ENCODE results near the gene PTGES3.

The PTGES3 gene

DNA sequence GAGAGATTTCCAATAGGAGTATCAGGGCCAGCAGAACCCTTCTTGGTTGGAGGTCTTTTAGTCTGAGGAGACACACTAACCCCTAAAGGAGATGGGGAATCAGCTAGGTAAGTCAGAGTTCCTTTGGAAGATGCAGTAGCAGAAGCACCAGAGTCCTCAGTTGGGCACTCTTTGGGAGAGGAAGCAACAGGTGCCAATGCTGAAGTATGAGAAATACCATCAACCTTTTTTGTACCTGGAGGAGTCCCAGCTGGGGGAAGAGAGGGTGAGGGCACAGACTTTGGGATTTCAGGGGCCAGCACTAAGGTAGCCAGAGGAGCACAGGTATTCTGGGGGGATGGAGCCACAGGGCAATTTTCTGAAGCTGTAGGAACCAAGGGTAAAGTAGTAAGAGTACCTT is 31.0 kb upstream of the PTGES3 start:
- in situ Hi-C loops (cut with MboI; ENCODE audit: low sequenced_read_pairs, unreplicated experiment): no loop called here
- TF ChIP-seq, protein P1, sequence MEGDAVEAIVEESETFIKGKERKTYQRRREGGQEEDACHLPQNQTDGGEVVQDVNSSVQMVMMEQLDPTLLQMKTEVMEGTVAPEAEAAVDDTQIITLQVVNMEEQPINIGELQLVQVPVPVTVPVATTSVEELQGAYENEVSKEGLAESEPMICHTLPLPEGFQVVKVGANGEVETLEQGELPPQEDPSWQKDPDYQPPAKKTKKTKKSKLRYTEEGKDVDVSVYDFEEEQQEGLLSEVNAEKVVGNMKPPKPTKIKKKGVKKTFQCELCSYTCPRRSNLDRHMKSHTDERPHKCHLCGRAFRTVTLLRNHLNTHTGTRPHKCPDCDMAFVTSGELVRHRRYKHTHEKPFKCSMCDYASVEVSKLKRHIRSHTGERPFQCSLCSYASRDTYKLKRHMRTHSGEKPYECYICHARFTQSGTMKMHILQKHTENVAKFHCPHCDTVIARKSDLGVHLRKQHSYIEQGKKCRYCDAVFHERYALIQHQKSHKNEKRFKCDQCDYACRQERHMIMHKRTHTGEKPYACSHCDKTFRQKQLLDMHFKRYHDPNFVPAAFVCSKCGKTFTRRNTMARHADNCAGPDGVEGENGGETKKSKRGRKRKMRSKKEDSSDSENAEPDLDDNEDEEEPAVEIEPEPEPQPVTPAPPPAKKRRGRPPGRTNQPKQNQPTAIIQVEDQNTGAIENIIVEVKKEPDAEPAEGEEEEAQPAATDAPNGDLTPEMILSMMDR (IDR thresholded peaks at IDR 0.05; ENCODE audit: borderline replicate concordance, control extremely low read depth, extremely low read depth, insufficient read depth, missing control alignments): no peak
- DNase-seq (ENCODE audit: low spot score): no peak

DNA sequence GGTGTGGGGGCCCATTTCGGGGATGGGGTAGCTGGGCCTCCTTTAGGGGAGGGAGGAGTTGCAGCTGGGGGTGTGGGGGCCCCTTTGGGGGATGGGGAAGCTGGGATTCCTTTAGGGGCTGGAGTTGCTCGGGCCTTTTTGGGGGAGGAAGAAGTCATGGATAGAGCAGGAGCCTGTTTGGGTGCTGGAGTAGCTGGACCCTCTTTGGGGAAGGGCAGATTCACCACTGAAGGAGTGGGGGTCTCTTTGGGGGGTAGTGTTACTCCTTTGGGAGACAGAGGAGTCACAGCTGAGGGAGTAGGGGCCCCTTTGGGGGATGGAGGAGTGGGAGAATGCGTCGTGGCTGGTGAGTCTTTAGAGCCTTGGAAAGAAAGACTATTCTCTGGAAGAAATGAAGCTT is 30.6 kb upstream of the PTGES3 start:
- TF ChIP-seq, protein P1 (IDR thresholded peaks at IDR 0.05; ENCODE audit: borderline replicate concordance, control extremely low read depth, extremely low read depth, insufficient read depth, missing control alignments): no peak
- in situ Hi-C loops (cut with MboI; ENCODE audit: low sequenced_read_pairs, unreplicated experiment): no loop called here
- DNase-seq (ENCODE audit: low spot score): no peak

DNA sequence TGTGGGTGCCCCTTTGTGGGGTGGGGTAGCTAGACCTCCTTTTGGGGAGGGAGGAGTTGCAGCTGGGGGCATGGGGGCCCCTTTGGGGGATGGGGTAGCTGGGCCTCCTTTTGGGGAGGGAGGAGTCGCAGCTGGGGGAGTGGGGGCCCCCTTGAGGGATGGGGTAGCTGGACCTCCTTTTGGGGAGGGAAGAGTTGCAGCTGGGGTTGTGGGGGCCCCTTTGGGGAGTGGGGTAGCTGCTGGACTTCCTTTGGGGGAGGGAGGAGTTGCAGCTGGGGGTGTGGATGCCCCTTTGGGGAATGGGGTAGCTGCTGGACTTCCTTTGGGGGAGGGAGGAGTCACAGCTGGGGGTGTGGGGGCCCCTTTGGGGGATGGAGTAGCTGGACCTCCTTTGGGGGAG is 30.1 kb upstream of the PTGES3 start:
- DNase-seq (ENCODE audit: low spot score): no peak
- TF ChIP-seq, protein P1 (IDR thresholded peaks at IDR 0.05; ENCODE audit: borderline replicate concordance, control extremely low read depth, extremely low read depth, insufficient read depth, missing control alignments): no peak
- in situ Hi-C loops (cut with MboI; ENCODE audit: low sequenced_read_pairs, unreplicated experiment): no loop called here

DNA sequence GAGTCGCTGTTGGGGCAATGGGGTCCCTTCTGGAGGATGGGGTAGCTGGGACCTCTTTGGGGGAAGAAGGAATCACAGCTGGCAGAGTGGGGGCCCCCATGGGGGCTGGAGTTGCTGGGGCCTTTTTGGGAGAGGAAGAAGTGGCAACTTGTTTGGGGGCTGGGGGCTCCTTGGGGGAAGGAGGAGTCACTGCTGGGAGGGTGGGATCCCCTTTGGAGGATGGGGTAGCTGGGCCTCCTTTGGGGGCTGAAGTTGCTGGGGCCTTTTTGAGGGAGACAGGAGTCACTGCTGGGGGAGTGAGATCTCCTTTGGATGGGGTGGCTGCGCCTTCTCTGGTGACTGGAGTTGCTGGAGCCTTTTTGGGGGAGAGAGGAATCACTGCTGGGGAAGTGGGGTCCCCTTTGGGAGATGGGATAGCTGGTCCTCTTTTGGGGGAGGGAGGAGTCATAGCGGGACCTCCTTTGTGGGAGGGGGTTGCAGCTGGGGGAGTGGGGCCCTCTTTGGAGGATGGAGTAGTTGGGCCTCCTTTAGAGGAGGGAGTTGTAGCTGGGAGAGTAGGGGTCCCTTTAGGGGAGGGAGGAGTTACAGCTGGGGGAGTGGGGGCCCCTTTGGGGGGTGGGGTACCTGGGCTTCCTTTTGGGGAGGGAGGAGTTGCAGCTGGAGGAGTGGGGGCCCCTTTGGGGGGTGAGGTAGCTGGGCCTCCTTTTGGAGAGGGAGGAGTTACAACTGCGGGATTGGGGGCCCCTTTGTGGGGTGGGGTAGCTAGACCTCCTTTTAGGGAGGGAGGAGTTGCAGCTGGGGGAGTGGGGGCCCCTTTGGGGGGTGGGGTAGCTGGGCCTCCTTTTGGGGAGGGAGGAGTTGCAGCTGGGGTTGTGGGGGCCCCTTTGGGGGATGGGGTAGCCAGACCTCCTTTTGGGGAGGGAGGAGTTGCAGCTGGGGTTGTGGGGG is 29.1 kb upstream of the PTGES3 start:
- TF ChIP-seq, protein P1 (IDR thresholded peaks at IDR 0.05; ENCODE audit: borderline replicate concordance, control extremely low read depth, extremely low read depth, insufficient read depth, missing control alignments): no peak
- no peak for DNase-seq (ENCODE audit: low spot score)

DNA sequence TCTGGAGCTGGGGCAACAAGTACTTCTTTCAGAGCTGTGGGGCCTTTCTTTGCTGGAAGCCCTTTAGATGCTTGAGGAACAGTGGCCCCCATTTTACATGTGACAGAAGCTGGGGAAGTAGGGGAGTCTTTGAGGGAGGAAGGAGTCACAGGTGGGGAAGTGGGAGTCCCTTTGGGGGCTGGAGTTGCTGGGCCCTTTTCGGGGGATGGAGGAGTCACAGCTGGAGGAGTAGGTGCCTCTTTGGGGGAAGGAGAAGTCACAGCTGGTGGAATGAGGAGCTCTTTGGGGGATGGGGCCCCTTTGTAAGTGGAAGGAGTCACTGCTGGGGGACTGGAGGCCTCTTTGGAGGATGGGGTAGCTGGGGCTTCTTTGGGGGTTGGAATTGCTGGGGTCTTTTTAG is 28.4 kb upstream of the PTGES3 start:
- TF ChIP-seq, protein P1 (IDR thresholded peaks at IDR 0.05; ENCODE audit: borderline replicate concordance, control extremely low read depth, extremely low read depth, insufficient read depth, missing control alignments): no peak
- in situ Hi-C loops (cut with MboI; ENCODE audit: low sequenced_read_pairs, unreplicated experiment): no loop called here
- DNase-seq (ENCODE audit: low spot score): no peak

More for the DNA sequence above, 29.1 kb upstream of the PTGES3 start:
- in situ Hi-C loops (cut with MboI; ENCODE audit: low sequenced_read_pairs, unreplicated experiment): no loop called here

DNA sequence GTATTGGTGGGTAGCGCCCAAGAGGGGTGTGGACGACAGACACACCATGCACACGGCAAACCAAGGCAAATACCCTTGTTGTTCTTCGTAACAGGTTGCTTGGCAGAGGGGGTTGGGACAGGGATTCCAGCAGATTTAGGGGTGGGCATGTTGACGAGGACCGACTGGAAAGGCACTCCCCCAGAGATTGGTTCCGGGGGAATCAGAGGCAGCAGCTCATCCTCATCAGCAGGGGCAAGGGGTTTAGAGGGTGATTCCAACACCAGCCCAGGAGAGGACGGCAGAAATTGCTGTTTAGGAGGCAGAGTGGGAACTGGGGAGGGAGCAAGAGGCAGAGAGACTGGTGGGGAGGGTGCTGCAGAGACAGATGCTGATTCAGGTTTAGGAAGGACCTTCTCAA is 27.7 kb upstream of the PTGES3 start:
- in situ Hi-C loops (cut with MboI; ENCODE audit: low sequenced_read_pairs, unreplicated experiment): no loop called here
- DNase-seq (ENCODE audit: low spot score): no peak
- TF ChIP-seq, protein P1 (IDR thresholded peaks at IDR 0.05; ENCODE audit: borderline replicate concordance, control extremely low read depth, extremely low read depth, insufficient read depth, missing control alignments): no peak
